Superior temporal gyrus (tissue), 1 donor: ENCODE data around the gene DDX56.

Experiments
- DNase-seq: peaks from one replicate; pipeline ENCODE4 v3.0.0-alpha.2; 2016; ENCODE audit errors: extremely low spot score

Gene DDX56, protein sequence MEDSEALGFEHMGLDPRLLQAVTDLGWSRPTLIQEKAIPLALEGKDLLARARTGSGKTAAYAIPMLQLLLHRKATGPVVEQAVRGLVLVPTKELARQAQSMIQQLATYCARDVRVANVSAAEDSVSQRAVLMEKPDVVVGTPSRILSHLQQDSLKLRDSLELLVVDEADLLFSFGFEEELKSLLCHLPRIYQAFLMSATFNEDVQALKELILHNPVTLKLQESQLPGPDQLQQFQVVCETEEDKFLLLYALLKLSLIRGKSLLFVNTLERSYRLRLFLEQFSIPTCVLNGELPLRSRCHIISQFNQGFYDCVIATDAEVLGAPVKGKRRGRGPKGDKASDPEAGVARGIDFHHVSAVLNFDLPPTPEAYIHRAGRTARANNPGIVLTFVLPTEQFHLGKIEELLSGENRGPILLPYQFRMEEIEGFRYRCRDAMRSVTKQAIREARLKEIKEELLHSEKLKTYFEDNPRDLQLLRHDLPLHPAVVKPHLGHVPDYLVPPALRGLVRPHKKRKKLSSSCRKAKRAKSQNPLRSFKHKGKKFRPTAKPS

DNA sequence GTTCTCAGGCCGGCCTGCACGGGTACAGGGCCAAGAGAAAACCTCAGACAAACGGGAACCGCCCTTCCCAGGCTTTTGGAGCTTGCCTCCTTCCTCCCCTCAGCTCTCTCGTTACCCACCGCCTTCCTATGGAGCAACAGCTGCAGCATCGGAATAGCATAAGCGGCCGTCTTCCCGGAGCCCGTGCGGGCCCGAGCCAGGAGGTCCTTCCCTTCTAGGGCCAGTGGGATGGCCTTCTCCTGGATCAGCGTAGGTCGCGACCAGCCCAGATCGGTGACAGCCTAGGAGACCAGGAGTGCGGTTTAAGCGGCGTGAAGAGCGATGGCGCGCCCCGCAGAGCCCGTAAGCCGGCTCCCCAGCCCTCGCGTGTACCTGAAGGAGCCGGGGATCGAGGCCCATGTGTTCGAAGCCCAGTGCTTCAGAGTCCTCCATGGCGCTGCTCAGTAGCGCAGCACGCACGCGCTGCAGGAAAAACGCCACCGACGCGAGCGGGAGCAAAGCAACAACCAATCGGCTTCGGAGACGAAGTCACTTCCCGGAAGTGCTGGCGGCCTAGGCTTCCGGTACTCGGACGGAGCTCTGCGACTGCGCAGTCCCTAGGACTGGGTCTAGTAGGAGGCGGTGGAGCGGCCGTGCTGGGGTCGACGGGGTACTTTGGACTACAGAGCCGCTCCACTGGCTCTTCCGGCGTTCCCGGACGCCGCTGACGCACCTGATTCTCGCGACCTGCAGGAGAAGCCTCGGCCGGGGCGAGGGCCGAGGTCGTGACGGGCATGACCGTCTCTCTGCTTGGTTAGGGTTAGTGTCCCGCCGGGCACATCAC is at the start of gene DDX56:
TSS of gene DDX56 (minus strand) at position 445 of the 823 bp plus-strand sequence. CDS start at position 432, 13 bp downstream.
- DNase-seq = peak; percentile 99

DNA sequence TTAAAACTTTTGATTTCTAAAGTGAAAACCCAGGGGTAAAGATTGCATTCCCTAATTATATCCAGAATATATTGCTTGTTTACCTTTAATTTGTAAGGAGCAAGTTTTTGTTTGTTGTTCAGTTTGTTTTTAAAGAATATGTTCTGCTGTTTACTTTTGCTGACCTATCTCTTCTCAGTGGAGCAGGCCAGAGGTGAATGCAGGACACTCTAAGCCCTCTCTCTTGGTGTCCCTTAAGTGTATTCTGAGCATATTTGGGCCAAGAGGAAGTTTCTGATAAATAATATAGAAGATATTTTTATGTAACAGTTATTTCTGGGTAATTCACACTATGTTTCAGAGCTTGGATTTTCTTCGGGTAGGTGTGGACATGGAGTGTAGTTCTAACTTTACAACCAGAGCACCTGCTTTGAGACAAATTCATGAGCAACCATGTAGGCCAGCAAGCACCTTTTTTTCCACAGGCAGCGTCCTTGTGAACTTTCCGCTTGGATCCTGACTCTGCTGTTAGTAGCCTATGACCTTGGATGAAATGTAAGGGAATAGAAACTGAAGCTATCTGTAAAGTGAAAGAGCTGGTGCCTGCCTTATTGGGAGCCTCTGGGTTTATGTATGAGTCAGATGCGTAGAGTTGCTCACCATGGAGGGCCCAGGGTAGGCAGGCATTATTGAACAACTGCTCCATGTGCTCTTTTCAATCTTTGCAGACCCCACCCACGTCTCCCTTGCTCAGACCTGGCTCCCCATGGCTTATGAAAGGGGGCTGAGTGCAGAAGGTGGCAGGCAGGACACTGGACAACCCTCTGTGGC is 48.8 kb upstream of the DDX56 start:
- DNase-seq = no peak

DNA sequence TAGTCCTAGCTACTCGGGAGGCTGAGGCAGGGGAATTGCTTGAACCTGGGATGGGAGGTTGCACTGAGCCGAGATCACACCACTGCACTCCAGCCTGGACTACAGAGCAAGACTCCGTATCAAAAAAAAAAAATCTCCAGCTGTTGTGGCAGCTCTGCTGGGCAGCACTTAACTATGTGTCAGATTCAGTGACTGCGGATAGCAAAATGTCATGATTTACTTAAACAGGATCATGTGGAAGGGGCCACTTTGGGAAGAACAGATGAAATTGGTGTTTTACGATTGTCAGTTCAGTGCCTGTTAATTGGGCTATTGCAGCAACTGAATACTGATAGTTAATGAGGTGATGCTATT is 48.0 kb upstream of the DDX56 start:
- DNase-seq = no peak

DNA sequence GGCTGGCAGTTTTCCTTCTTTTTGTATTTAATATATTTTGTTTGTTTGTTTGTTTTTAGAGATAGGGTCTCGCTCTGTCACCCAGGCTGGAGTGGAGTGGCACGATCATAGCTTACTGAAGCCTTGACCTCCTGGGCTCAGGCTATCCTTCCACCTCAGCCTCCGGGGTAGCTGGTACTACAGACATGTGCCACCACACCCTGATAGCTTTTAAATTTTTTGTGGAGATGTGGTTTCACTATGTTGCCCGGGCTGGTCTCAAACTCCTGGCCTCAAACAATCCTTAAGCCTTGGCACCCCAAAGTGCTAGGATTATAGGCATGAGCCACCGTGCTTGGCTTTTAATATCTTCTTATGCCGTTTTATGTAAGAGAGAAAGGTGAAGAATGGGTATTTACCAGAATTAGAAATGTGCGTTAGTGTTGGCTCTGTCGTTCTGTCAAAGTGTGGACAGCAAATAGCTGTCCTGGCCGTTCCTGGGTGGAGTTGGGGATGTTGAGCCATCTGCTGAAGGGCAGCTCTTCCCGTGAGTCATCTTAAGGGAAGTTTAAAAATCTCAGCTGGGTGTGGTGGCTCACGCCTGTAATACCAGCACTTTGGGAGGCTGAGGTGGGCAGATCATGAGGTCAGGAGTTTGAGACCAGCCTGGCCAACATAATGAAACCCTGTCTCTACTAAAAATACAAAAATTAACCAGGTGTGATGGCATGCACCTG is 47.5 kb upstream of the DDX56 start:
- no peak for DNase-seq

DNA sequence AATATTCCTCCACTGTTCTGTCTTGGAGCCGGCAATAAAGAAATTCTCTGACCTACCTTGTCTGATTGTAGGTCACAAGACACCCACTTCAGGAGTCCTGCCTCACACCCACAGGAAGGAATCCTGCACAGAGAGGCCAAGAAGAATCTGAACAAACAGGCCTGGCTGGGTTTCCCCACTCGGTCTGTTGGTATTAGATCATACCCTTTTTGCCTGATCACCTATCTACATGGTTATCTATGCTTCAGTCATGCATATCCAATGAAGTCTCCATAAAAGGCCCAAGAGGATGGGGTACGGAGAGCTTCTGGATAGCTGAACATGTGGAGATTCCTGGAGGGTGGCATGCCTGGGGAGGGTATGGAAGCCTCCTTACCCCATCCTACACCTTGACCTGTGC is 45.0 kb upstream of the DDX56 start:
- DNase-seq = no peak

DNA sequence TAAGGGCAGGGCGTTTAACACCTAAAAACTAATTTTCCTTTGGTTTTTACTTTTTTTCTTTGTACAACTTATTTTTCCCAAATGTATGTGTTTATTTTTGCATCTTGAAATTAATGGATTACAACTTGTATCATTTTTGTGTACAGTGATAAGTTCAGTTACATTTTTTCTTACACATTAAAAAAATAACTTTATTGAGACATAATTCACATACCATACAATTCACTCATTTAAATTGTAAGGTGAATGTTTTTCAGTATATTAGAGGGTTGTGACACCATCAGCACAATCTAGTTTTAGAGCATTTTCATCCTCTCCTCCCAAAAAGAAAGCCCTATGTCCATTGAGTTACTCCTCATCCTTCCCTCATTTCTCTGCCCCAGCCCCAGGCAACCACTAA is 44.3 kb upstream of the DDX56 start:
- DNase-seq = no peak

DNA sequence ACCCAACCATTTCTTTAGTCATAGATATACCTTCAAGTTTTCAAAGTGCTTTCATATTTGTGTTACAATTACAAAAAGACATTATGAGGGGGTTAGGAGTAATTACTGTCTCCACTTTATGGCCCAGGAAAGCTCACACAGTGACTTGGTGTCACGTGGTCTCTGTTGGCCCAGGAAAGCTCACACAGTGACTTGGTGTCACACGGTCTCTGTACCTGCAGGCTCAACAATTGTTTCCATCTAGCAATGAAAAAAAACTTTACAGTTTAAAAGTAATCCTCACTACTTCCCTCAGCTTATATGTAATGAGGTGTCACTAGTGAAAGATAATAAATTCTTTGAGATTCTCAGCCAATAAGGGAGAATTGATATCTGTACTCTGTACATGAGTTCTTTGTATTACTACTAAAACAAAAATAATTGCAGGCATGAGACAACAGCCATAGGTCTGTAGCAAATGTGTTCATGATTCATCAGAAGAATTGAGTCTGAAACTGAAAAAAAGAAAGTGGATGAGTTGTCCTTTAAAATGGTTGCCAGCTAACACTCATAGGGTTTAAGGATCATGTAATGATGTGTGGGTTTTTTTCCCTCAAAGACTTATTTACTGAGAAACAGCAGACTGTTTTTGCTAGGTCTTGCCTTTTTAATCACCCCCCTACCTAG is 43.6 kb upstream of the DDX56 start:
- DNase-seq = no peak

DNA sequence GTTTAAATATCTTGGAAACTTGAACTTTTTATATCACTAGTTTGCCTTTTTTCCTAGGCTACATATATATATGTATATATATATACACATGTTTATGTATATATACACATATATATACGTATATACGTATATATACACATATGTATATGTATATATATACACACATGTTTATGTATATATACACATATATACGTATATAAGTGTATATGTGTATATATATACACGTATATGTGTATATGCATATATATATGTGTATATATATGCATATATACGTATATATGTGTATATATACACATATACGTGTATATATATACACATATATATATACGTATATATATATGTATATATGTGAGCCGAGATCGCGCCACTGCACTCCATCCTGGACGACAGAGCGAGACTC is 42.8 kb upstream of the DDX56 start:
- DNase-seq = no peak

DNA sequence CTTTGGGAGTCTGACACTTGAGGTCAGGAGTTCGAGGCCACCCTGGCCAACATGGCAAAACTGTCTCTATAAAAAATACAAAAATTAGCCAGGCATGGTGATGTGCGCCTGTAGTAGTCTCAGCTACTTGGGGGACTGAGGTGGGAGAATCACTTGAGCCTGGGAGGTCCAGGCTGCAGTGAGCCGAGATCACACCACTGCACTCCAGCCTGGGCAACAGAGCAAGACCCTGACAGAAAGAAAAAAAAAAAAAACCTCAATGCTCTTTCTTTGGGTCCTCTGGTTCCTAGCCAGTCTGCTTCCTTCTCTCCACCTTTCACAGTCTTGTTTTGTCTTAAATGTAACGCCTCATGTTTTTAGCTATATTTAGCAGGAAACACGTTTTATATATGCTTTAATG is 42.1 kb upstream of the DDX56 start:
- DNase-seq = no peak

DNA sequence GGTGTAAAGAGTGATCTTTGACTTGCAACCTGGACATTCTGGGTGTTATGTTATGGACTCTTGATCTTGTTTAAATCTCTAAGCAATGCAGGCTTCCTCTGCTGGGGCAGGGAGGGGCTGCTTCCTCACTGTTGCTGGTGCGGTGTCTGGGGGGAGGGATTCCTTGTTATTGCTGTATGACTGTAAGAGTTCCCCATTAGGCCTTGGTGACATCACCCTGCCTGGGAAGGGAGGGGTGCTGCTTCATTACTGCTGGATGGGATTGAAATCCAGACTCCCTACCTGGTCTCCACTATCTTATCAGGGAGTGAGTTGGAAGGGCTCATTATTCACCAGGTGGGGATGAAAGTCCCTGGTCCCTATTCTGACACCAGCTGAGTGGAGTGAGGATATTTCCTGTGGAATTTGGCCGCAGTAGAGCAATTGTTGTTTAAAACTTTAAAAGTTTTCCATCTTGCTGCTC is 41.5 kb upstream of the DDX56 start:
- no peak for DNase-seq

DNA sequence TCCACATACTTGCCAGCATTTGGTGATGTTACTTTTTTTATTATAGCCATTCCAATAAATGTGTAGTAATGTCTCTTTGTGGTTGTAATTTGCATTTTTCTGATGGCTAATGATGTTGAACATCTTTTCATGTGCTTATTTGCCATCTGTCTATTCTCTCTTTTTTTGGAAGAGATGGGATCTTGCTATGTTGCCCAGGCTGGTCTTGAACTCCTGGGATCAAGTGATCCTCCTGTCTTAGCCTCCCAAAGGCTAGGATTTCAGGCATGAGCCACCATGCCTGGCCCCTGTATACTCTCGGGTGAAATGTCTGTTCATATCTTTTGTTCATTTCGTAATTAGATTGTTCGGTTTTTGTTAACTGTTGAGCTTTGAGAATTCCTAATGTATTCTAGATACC is 36.1 kb upstream of the DDX56 start:
- no peak for DNase-seq

DNA sequence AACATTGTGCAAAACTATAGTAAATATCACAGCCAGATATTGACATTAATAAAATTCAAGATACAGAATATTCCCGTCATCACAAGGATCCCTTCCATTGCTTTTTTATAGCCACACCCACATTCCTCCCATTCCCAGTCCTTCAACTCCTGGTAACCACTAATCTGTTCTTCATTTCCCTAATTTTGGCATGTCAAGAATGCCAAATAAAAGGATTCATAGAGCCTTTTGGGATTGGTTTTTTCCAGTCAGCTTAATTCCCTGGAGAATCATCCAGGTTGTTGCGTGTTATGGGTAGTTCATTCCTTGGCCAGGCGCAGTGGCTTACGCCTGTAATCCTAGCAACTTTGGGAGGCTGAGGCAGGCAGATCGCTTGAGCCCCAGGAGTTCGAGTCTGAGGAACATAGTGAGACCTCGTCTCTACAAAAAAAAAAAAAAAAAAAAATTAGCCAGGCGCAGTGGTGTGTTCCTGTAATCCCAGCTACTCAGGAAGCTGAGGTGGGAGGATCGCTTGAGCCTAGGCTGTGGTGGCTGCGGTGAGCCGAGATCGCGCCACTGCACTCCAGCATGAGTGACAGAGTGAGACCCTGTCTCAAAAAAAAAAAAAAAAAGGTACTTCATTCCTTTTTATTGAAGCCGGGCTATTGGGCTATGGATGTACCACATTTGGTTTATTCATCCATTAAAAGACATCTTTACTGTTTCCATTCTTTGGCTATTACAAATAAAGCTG is 35.4 kb upstream of the DDX56 start:
- no peak for DNase-seq

DNA sequence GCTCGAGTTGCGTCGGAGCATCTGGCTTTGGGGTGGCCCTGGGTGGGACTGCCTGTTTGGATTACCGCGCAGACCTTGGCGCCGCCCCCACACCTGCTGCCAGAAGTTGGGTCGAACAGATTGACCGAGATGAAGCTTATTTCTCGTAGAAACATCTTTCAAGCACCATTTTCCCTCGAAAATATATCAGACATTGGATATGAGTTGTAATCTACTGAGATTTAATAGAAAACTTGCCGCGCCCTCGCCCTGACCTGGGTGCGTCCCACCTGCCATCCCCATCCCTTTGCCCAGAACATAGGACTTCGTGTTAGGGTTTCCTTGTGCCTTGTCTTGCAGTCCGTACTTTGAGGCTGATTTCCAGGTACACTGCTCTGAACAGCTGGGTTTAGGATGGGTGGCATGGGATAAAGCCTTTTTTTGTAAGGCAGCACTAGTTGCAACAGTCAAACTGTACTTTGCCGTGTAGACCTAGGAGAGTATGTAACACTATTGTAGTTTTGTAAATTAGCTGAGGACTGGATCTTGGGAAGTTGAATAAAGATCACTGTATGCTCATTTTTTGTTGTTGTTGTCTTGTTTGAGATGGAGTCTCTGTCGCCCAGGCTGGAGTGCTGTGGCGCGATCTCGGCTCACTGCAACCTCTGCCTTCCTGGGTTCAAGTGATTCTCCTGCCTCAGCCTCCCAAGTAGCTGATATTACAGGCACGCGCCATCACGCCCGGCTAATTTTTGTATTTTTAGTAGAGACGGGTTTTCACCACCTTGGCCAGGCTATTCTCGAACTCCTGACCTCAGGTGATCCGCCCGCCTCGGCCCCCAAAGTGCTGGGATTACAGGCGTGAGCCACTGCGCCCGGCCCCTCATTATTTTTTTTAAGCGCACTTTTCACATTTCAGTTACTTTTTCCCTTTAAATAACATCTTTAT is 33.7 kb upstream of the DDX56 start:
- peak; percentile 19 for DNase-seq

DNA sequence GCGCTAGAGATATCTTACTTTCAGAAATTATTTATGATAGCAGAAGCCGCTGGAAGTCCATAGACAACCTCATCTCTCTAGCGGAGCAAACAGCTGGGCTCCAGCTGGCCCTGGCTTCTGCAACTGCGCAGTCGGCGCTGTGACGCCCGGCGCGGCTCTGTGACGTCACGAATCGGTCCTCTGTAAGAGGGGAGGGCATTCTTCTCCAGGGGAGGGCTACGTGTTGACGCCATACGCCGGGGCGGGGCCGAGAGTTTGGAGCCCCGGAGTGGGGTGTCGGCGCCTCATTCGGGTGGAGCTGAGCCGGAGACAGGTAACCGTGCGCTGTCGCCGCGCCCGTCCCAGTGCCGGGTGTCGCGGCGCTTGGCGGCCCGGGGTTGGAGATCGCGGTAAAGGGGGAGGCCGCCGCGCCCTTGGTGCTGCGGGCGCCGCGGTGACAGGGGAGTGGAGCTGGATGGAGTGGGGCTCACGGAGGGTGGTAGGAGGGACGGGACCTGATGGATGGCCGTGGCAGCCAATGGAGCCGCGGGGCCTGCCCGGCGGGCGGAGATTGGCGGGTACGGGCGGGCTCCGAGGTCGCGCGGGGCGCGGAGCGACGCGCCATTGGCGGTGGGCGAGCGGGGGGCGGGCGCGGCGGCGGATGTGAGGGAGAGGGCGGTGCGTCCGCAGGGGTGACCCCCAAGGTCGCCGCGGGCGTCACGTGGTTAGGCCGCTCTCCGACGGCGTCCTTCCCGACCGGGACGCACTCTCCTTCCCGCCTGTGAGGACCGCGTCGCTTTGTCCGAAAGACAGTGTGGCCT is 32.8 kb upstream of the DDX56 start, which contains the start of gene OGDH:
TSS of gene OGDH (plus strand) at position 287 of the 800 bp plus-strand sequence. CDS start 17,717 bp downstream, outside the sequence.
- DNase-seq = peak; percentile 99

DNA sequence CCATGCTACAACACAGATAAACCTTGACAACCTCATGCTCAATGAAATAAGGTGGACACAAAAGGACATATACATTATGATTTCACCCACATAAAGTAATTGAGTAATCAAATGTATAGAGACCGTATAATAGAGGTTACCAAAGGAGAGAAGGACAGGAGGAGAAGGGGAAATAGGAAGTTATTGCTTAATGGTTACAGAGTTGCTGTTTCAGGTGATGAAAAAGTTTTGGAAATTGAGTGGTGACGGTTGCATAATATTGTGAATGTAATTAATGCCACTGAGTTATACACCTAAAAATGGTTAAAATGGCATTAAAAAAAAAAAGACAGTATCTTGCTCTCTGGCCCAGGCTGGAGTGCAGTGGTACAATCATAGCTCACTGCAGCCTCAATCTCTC is 31.2 kb upstream of the DDX56 start:
- no peak for DNase-seq

DNA sequence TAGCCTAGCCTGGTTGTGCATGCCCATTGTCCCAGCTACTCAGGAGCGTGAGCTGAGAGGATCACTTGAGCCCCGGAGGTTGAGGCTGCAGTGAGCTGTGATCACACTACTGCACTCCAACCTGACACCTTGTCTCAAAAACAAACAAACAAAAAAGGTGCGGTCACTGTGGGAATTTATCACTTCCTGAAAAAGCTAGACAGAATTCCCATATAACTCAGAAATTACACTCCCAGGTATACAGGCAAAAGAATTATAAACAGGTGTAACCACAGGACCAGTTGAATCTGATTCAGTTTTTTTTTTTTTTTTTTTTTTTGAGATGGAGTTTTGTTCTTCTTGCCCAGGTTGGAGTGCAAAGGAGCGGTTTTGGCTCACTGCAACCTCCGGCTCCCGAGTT is 29.5 kb upstream of the DDX56 start:
- no peak for DNase-seq

DNA sequence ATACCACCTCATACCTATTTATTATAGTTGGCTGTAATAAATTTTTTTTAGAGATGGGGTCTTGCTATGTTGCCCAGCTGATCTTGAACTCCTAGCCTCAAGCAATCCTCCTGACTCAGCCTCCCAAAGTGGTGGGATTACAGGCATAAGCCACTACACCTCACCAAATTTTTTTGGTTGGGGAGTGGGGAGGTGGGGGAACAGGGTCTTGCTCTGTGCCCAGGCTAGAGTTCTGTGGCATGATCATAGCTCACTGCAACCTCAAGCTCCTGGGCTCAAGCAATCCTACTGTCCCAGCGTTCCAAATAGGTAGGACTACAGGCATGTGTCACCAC is 28.8 kb upstream of the DDX56 start:
- no peak for DNase-seq

DNA sequence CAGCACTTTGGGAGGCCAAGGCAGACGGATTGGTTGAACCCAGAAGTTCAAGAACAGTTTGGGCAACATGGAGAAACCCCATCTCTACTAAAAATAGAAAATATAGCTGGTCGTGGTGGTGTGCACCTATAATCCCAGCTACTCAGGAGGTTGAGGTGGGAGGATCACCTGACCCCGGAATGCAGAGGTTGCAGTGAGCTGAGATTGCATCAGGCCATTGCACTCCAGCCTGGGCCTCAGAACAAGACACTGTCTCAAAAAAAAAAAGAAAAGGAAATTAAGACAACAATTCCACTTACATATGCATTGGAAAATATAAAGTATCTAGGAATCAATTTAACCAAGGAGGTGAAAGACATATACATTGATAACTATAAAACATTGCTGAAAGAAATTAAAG is 25.5 kb upstream of the DDX56 start:
- DNase-seq = no peak
